ENCODE results near the gene PKDCC.

PKDCC gene

GRCh38 chr2:42090216-42090615 lies 42.4 kb downstream of the PKDCC start:
- no peak for DNase-seq

- no peak for DNase-seq
These were observed 43.9 kb downstream of the PKDCC start for GRCh38 chr2:42091671-42092070.

- DNase-seq: no peak
These were observed 44.5 kb downstream of the PKDCC start for GRCh38 chr2:42092084-42092996.

GRCh38 chr2:42094114-42094513 lies 46.3 kb downstream of the PKDCC start:
- no peak for DNase-seq

GRCh38 chr2:42095923-42096408 lies 48.1 kb downstream of the PKDCC start:
- peak; percentile 62 for DNase-seq

- DNase-seq: no peak
These were observed 49.2 kb downstream of the PKDCC start for GRCh38 chr2:42096869-42097591.

- DNase-seq: no peak
These were observed 51.0 kb downstream of the PKDCC start for GRCh38 chr2:42098571-42099437.

- no peak for DNase-seq
These were observed 51.8 kb downstream of the PKDCC start for GRCh38 chr2:42099438-42100173.

- DNase-seq: no peak
These were observed 52.9 kb downstream of the PKDCC start for GRCh38 chr2:42100683-42101205.

- DNase-seq: no peak
These were observed 53.6 kb downstream of the PKDCC start for GRCh38 chr2:42101206-42102023.

- DNase-seq: peak; percentile 66
These were observed 54.3 kb downstream of the PKDCC start for GRCh38 chr2:42102024-42102590.

GRCh38 chr2:42102591-42103450 lies 55.0 kb downstream of the PKDCC start:
- DNase-seq: peak; percentile 76

- DNase-seq: no peak
These were observed 56.0 kb downstream of the PKDCC start for GRCh38 chr2:42103829-42104228.

GRCh38 chr2:42104621-42105020 lies 56.8 kb downstream of the PKDCC start:
- no peak for DNase-seq

- peak; percentile 5 for DNase-seq
These were observed 57.8 kb downstream of the PKDCC start for GRCh38 chr2:42105330-42106256.

GRCh38 chr2:42106257-42106816 lies 58.5 kb downstream of the PKDCC start:
- DNase-seq: no peak

GRCh38 chr2:42107249-42108042 lies 59.6 kb downstream of the PKDCC start:
- no peak for DNase-seq
